Gastroesophageal sphincter (tissue), 4 donors: ENCODE results near the gene ANK3. TPM values are rescaled to one million over a fixed set of nuclear protein-coding genes. Genes with fewer than 3 reads are reported as not detected.

ENCODE experiments used
- ATAC-seq: fragments of 150-250 bp; one replicate; pipeline ENCODE4 v1.9.1; 2016; ENCODE audit warnings: mild to moderate bottlenecking, moderate library complexity
- H3K27ac ChIP-seq, 4 donors: fragments of 200-600 bp; sonication (generic) in 3 of 4; 1 replicate in 3 of 4; 2 replicates in 1 of 4; pipeline ENCODE4 v1.5.1; 2016 to 2019
- H3K27me3 ChIP-seq: fragments of 200-600 bp; sonication (generic); one replicate; pipeline ENCODE4 v1.5.1; 2019
- H3K36me3 ChIP-seq, 2 donors: fragments of 200-600 bp; sonication (generic); one replicate each; pipeline ENCODE4 v1.5.1; 2019; ENCODE audit warnings: control low read depth in 1 of 2
- H3K4me1 ChIP-seq, 3 donors: fragments of 200-600 bp; sonication (generic); 1 replicate in 2 of 3; 2 replicates in 1 of 3; pipeline ENCODE4 v1.5.1; 2016 to 2019; ENCODE audit warnings: control low read depth in 2 of 3
- H3K4me3 ChIP-seq, 2 donors: fragments of 200-600 bp; sonication (generic); one replicate each; pipeline ENCODE4 v1.5.1; 2019; ENCODE audit warnings: mild to moderate bottlenecking in 1 of 2, moderate library complexity in 1 of 2
- H3K9me3 ChIP-seq, 3 donors: fragments of 200-600 bp; sonication (generic); one replicate each; pipeline ENCODE4 v1.5.1; 2017 to 2019; ENCODE audit warnings: control low read depth in 2 of 3
- EP300 ChIP-seq: sonication (generic); formaldehyde crosslinking; IDR thresholded peaks from one replicate; pipeline ENCODE4 v1.6.1; 2017; ENCODE audit warnings: antibody characterized with exemption, mild to moderate bottlenecking
- POLR2A ChIP-seq, 2 donors: fragments of 450-650 bp; IDR thresholded peaks; one replicate each; pipeline ENCODE4 v1.6.1; 2017; ENCODE audit warnings: antibody characterized with exemption in 2 of 2, mild to moderate bottlenecking in 2 of 2, moderate library complexity in 1 of 2
- POLR2AphosphoS5 ChIP-seq: sonication (generic); formaldehyde crosslinking; IDR thresholded peaks from one replicate; pipeline ENCODE4 v1.6.1; 2017; ENCODE audit warnings: antibody characterized with exemption
- WGBS, 2 donors: methylation state at CpG; one replicate each; pipeline ENCODE4 v1.1.5; 2018; ENCODE audit warnings: low coverage in 1 of 2; 5-methylcytosine and 5-hydroxymethylcytosine counted together
- total RNA-seq, 4 donors: library from RNA; depleted of rRNA; stranded (reverse); fragments of >200 nt; gene quantifications; one replicate each; pipeline ENCODE4 v1.1.0, GENCODE V29; 2016
- TF ChIP-seq, protein P1 (sequence below), 4 experiments: fragments of 200-600 bp in 2 of 4; fragments of 450-650 bp in 2 of 4; sonication (generic) in 1 of 4; IDR thresholded peaks; one replicate each; pipeline ENCODE4 v1.5.1; 2017 to 2019; ENCODE audit warnings: antibody characterized with exemption in 4 of 4, mild to moderate bottlenecking in 2 of 4, moderate library complexity in 2 of 4

Gene ANK3
- total RNA-seq, 4 donors from 2014 or later: 21.1 to 61.5 (median 38.9) TPM

DNA sequence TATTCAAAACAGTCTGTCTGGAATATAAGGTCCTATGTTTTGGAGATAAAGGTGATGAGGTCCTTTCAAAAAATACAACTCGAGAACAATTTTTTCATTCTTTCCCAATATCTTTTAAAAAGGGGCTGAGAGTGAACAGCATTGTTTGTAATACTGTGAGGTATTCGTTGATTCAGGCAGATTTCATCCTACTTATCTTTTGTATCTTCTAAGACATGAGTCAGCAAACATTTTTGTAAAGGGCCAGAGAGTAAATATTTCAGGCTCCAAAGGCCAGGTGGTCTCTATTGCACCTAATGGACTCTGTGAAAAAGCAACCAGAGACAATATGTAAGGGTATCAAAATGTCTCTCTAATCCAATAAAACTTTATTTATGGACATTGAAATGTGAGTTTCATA is 8.1 kb upstream of the ANK3 start:
- Histone ChIP-seq H3K27me3 (no peaks in the 10 kb centered on the region), H3K4me3 (no peak overlapping the region), H3K9me3 (peaks cover 0 to 3% (median 0%) of the 10 kb centered on the region in 3 donors), H3K4me1 (peaks cover 0 to 15% (median 0%) of the 10 kb centered on the region in 3 donors), H3K27ac (no peak overlapping the region), H3K36me3 (no peaks in the 10 kb centered on the region)
- 65 to 84% methylated on average over 2 of the region's 2 CpGs for whole genome bisulfite sequencing, 2 donors
- ATAC-seq: no peak
- TF ChIP-seq POLR2AphosphoS5 (no peak), EP300 (no peak)
- TF ChIP-seq, protein P1, sequence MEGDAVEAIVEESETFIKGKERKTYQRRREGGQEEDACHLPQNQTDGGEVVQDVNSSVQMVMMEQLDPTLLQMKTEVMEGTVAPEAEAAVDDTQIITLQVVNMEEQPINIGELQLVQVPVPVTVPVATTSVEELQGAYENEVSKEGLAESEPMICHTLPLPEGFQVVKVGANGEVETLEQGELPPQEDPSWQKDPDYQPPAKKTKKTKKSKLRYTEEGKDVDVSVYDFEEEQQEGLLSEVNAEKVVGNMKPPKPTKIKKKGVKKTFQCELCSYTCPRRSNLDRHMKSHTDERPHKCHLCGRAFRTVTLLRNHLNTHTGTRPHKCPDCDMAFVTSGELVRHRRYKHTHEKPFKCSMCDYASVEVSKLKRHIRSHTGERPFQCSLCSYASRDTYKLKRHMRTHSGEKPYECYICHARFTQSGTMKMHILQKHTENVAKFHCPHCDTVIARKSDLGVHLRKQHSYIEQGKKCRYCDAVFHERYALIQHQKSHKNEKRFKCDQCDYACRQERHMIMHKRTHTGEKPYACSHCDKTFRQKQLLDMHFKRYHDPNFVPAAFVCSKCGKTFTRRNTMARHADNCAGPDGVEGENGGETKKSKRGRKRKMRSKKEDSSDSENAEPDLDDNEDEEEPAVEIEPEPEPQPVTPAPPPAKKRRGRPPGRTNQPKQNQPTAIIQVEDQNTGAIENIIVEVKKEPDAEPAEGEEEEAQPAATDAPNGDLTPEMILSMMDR (IDR thresholded peaks at IDR 0.05): no peak

DNA sequence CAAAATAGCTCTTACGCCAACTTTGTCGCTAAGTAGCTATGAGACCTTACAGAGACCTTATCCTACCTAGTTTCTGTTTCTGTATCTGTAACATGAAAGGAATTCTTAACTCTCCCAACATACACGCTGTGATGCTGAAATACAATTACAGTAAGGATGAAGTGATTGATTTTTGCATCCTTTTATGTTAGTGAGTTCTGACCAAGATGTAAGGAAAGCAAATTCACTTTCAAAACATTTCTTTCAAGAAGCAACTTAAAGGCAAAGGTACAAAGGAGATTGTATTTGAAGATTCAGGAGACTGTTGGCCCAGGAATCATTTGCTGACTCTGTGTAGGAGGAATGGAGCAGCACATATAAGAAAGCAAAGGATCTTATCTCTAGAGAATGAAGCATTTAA is 7.1 kb upstream of the ANK3 start:
- Histone ChIP-seq H3K4me1 (peaks cover 0 to 15% (median 0%) of the 10 kb centered on the region in 3 donors), H3K4me3 (no peak overlapping the region), H3K36me3 (no peaks in the 10 kb centered on the region), H3K9me3 (no peaks in the 10 kb centered on the region), H3K27me3 (no peaks in the 10 kb centered on the region), H3K27ac (no peak overlapping the region)
- WGBS, 2 donors: 82 to 91% methylated on average over 3 of the region's 3 CpGs
- ATAC-seq: no peak
- TF ChIP-seq, protein P1 (IDR thresholded peaks at IDR 0.05): no peak
- TF ChIP-seq POLR2A (IDR thresholded peaks at IDR 0.05): no peak
- TF ChIP-seq EP300: no peak
- TF ChIP-seq POLR2AphosphoS5: no peak

DNA sequence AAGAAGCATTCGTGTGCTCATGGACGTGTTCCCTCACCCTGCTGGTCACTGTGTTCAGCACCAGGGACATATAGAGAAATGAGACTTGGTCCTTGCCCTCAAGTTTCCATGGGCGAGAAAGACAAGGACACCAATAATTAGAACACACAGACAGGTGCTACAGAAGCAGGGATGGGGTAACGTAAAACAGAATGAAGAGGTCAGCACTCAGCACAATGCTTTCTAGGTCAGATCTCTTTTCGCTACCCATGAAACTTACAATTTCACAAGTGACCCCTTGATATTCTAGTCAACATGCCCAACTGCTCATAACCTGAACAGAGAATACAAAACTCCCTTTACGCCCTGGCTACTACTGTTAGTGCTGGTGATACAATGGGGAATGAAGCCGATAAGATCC is 6.0 kb upstream of the ANK3 start:
- Histone ChIP-seq H3K4me3 (no peak overlapping the region), H3K27ac (no peak overlapping the region), H3K9me3 (no peaks in the 10 kb centered on the region), H3K36me3 (no peaks in the 10 kb centered on the region), H3K4me1 (peaks cover 0 to 15% (median 0%) of the 10 kb centered on the region in 3 donors), H3K27me3 (no peaks in the 10 kb centered on the region)
- no peak for ATAC-seq
- TF ChIP-seq, protein P1 (IDR thresholded peaks at IDR 0.05): no peak
- WGBS, 2 donors: 89 to 100% methylated on average over 4 to 5 of the region's 7 CpGs

DNA sequence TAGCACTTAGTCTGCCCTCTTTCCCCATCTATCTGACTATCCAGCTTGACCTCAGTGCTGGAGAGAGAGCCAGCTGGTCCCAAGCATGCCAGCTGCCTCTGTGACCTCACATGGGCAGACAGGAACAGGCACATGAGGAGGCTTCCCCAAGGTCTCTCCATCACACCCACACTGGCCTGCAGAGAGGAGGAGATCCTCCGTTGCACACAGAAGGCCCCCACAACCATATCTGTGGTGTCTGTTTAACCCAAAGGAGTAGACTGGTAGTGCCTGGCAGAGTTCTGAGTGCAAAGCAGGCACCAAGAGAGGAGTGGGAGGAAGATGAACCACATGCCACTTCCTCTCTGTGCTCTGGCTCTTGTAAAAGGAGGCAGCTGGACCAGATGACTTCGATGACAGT is 4.8 kb upstream of the ANK3 start:
- Histone ChIP-seq H3K27ac (no peak overlapping the region), H3K9me3 (no peaks in the 10 kb centered on the region), H3K4me1 (peaks cover 0 to 12% (median 0%) of the 10 kb centered on the region in 3 donors), H3K36me3 (no peaks in the 10 kb centered on the region), H3K4me3 (no peak overlapping the region), H3K27me3 (no peaks in the 10 kb centered on the region)
- WGBS, 2 donors: 85 to 100% methylated on average over 1 to 2 of the region's 2 CpGs
- ATAC-seq: no peak
- TF ChIP-seq EP300 (no peak), POLR2AphosphoS5 (no peak), POLR2A (IDR thresholded peaks at IDR 0.05) (no peak)
- TF ChIP-seq, protein P1 (IDR thresholded peaks at IDR 0.05): no peak

DNA sequence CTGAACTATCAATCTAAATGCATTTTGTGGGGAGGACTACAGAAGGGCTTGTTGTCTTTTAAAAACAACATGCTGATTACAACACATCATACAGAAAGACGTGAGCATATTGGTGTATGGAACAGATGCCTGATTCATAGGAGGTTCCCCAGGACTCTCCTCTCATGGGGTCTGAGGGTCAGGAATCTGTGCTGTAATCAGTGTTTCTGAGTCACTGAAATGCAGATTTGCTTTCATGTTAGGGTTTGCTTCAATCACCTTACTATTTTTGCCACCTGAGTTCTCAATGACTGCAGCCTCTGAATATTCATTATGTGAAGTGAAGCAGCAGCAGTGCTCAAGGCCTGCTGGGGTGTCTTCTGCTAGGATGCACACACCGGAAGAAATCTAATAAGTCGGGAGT is 550 bp upstream of the ANK3 start:
- ATAC-seq: no peak
- WGBS, 2 donors: 82 to 93% methylated on average over 2 to 3 of the region's 3 CpGs
- Histone ChIP-seq H3K4me3 (no peak overlapping the region), H3K4me1 (peaks cover 0 to 5% (median 0%) of the 10 kb centered on the region in 3 donors), H3K36me3 (no peaks in the 10 kb centered on the region), H3K27me3 (no peaks in the 10 kb centered on the region), H3K27ac (no peak overlapping the region), H3K9me3 (no peaks in the 10 kb centered on the region)
- TF ChIP-seq POLR2AphosphoS5 (no peak), EP300 (no peak), POLR2A (IDR thresholded peaks at IDR 0.05) (no peak)
- TF ChIP-seq, protein P1 (IDR thresholded peaks at IDR 0.05): no peak
